ENCODE results near the gene LMNTD1. TPM values are rescaled to one million over a fixed set of nuclear protein-coding genes. Genes with fewer than 3 reads are reported as not detected.

LMNTD1 gene
- total RNA-seq, 4 donors from 2014 or later, result not detected

DNA sequence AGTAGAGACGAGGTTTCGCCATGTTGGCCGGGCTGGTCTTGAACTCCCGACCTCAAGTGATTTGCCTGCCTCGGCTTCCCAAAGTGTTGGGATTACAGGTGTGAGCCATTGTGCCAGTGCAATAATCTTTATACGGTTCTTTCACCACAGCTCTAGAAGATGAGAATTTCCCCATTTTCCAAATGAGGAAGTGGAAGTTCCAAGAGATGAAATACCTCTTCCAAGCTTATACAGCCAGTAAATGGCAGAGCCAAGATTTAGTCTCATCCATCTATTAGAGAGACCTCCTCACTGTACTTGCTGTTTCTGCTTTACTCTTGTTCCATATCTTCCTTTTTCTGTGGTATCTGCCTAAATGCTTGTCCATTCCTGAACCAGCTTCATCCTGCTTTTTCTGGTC, 3.1 kb upstream of the LMNTD1 start:
- ATAC-seq (ENCODE audit: low FRiP score) (no peak), DNase-seq (ENCODE audit: low spot score) (no peak)
- TF ChIP-seq, protein P1, sequence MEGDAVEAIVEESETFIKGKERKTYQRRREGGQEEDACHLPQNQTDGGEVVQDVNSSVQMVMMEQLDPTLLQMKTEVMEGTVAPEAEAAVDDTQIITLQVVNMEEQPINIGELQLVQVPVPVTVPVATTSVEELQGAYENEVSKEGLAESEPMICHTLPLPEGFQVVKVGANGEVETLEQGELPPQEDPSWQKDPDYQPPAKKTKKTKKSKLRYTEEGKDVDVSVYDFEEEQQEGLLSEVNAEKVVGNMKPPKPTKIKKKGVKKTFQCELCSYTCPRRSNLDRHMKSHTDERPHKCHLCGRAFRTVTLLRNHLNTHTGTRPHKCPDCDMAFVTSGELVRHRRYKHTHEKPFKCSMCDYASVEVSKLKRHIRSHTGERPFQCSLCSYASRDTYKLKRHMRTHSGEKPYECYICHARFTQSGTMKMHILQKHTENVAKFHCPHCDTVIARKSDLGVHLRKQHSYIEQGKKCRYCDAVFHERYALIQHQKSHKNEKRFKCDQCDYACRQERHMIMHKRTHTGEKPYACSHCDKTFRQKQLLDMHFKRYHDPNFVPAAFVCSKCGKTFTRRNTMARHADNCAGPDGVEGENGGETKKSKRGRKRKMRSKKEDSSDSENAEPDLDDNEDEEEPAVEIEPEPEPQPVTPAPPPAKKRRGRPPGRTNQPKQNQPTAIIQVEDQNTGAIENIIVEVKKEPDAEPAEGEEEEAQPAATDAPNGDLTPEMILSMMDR (IDR thresholded peaks at IDR 0.05), result no peak

DNA sequence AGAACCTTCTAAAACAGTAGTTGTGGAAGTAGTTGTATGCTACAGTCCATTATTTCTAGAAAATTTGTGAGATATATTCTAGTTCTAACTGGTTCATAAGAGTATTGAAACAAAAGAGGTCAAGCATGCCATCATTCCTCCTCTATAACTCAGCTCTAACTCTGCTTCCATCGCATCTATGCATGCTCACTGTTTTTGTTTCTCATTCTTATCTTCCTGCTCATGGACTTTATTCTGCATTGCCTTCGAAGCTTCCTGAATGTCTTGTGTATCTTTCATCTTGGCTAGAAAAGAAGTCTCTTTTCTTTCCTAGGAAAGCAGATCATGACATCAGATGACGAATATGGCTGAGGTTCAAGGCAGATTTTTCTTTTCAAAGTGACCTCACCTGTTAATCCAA, 402 bp downstream of the LMNTD1 start:
- ATAC-seq (ENCODE audit: low FRiP score), result no peak

GRCh38 chr12:25550186-25550585, 2.9 kb downstream of the LMNTD1 start:
- ATAC-seq (ENCODE audit: low FRiP score) (no peak), DNase-seq (ENCODE audit: low spot score) (no peak)
- TF ChIP-seq, protein P1 (IDR thresholded peaks at IDR 0.05), result no peak

More for the DNA sequence above, 402 bp downstream of the LMNTD1 start:
- TF ChIP-seq, protein P1 (IDR thresholded peaks at IDR 0.05), result no peak
- no peak for DNase-seq (ENCODE audit: low spot score)

DNA sequence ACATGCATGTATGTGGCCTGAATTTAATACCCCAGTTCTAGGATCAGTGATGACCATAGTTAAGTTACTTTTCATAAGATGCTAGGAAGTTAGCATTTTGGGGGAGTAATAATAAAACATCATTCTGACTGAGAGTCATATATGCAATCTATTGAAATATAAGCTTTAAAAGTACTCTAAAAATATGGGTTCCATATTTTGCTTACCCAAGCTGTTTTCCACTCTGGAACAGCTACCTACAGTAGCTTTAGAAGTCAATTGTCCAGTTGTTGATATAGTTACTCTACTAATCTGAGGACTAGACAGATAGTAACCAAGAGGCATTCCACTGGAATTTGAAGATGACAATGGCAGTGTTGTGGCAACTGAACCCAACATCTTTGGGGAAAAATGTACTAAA, 4.0 kb downstream of the LMNTD1 start:
- TF ChIP-seq, protein P1 (IDR thresholded peaks at IDR 0.05), result no peak
- no peak for DNase-seq (ENCODE audit: low spot score)
- ATAC-seq (ENCODE audit: low FRiP score), result no peak

DNA sequence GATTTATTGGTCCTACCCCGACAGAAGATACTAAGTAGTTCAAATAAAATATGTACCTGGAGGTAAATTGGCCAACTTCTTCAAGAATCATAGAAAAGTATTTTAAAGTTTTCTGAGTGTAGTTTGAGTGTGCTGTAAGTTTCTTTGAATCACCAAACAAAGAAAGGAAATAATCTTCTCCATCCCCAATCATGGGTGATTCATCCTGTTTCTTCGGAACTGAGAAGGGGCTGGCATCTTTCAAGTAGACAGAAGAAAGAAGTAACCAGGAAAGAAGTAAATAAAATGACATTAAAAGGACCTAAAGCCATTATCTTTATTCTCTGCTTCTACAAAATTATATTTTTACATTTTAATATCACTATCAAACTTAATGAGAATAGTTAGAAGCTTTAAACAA, 6.8 kb downstream of the LMNTD1 start:
- TF ChIP-seq, protein P1 (IDR thresholded peaks at IDR 0.05), result no peak
- DNase-seq (ENCODE audit: low spot score) (no peak), ATAC-seq (ENCODE audit: low FRiP score) (no peak)

DNA sequence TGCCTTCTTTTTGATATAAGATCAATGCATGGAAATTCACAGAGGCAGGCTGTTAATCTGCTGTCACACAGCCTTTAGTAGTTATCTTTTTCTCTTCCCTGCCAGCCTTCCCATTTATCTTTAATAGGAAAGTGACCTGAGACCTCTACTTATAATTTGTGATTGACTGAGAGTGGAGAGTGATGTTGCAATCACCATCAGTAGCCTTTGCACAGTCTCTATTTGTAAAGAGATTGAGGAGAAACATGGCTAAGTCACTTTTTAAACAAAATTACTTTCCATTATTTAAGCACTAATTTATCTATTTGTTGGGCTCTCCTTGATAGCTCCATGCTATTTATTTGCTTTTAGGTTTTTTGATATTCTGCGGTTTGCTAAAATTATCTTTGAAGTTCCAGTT, 19.9 kb downstream of the LMNTD1 start:
- TF ChIP-seq, protein P1 (IDR thresholded peaks at IDR 0.05), result no peak
- no peak for DNase-seq (ENCODE audit: low spot score)
- ATAC-seq (ENCODE audit: low FRiP score), result no peak

DNA sequence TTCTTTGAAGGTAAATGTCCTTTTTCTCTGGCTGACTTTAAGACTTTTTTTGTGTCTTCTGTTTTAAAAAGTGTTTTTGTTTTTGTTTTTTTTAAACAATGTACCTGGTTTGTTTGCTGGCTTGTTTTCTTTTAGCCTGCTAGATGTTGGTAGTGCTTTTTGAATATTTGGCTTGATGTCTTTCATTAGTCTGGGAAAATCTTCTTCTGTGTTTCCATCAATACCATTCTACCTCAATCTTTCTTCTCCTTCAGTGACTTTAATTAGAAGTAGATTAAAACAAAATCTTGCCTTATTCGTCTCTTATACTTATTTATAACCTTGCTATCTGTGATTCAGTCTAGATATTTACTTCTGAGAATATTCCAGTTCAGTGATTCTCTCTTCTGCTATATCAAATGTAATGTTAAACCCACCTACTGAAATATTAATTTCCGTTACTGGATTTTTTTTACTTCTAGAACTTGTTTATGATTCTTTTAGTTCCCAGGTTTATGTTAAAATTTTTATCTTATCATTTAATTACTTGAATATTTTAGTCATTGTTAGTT, 21.5 kb downstream of the LMNTD1 start:
- no peak for ATAC-seq (ENCODE audit: low FRiP score)
- TF ChIP-seq, protein P1 (IDR thresholded peaks at IDR 0.05), result no peak
- DNase-seq (ENCODE audit: low spot score), result no peak
